HL-60/S4 treated with phorbol 12-myristate 13-acetate at 8.2 ng/mL for 4 days and 3 days (cell line): ENCODE measurements around the gene AUP1.

Experiments
- in situ Hi-C: fragments of 300-500 bp; cut with MboI; formaldehyde crosslinking; loops from 2 replicates; pipeline ENCODE4 v1.15.0; 2022; ENCODE audit warnings: low sequenced_read_pairs

AUP1 gene

DNA sequence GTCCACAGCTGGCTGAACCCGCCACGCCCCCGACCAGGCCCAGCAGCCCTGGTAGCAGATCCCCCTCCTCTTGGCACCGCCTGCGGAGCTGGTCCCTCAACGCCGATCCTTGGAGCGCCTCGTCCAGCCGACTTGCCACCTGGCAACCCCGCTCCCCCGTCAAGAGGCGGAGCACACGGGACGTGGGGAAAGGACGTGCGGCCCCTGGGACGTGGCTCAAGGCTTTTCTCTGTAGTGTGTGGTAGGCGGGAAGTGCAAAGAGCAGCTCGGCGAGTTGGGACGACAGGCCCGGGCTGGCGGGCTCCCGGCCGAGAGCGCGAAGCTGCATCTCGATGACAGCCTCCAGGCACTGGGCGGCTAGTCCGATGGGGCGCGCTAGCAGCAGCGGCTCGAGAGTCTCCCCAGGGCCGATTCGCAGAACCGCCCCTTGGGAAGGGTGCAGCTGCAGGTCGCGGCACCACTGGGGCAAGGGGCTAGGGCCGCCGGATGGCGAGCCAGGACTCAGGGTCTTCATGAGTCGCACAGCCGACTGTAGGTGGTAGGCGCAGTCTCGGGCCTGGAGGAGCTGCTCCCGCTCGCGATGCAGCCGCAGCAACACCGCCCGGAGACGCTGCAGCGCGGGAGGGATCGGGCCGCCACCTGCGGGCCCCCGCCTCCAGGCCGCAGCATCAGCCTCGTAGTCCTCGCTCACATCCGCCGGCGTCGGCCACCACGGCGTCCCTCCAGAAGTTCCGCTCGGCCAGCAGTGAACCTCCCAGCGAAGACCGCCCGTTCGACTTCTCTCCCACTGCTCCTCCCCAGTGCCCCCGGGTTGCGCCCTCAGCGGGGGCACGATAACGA lies 47.3 kb downstream of the AUP1 start:
- in situ Hi-C loops, result loop anchor here (25.0 kb wide), 1 partner anchor 105 kb away; no protein-coding TSS in a partner anchor

DNA sequence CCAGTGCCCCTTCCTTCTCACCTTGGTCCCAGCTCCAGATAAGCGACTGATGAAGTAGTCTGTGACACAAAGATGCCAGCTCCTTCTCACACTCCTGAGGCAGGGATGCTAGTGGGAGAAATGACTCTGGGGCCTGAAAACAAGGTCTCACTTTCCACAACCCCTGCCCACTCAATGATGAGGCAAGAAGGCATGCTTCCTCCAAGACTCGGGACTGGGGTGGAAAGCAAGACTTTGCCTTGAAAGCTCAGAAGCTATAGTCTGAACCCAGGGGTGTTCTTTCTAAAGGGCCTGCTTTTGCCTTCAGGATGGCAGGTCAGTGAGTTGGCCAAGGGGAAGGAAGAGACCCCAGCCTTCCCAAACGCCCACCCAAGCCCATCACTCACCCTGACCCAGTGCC lies 48.1 kb downstream of the AUP1 start:
- in situ Hi-C loops, result loop anchor here (25.0 kb wide), 1 partner anchor 106 kb away; no protein-coding TSS in a partner anchor
